HG03520 (cell line): ENCODE measurements around the gene MAPK8IP3.

Experiments used
- ATAC-seq: cut with Tn5 transposase; IDR thresholded peaks from one replicate; pipeline ENCODE4 v1.9.1; 2021; ENCODE audit warnings: mild to moderate bottlenecking, moderate library complexity; ENCODE audit not compliant: unreplicated experiment

MAPK8IP3 gene

DNA sequence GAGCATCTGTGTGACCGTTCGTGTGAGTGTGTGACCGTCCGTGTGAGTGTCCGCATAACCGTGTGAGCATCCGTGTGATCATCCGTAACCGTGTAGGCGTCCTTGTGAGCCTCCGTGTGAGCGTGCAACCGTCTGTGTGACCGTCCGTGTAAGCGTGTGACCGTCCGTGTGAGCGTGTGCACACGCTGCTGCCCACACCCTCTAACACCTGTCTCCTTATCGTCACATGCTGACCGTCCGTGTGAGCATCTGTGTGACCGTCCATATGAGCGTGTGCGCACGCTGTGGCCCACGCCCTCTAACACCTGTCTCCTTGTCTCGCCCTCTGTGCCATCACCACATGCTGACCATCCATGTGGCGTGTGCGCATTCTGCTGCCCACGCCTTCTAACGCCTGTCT is 34.2 kb downstream of the MAPK8IP3 start:
- ATAC-seq, result no peak

- no peak for ATAC-seq
These were observed 34.9 kb downstream of the MAPK8IP3 start for GRCh38 chr16:1740781-1741490.

GRCh38 chr16:1741553-1742165 is 35.7 kb downstream of the MAPK8IP3 start:
- no peak for ATAC-seq

DNA sequence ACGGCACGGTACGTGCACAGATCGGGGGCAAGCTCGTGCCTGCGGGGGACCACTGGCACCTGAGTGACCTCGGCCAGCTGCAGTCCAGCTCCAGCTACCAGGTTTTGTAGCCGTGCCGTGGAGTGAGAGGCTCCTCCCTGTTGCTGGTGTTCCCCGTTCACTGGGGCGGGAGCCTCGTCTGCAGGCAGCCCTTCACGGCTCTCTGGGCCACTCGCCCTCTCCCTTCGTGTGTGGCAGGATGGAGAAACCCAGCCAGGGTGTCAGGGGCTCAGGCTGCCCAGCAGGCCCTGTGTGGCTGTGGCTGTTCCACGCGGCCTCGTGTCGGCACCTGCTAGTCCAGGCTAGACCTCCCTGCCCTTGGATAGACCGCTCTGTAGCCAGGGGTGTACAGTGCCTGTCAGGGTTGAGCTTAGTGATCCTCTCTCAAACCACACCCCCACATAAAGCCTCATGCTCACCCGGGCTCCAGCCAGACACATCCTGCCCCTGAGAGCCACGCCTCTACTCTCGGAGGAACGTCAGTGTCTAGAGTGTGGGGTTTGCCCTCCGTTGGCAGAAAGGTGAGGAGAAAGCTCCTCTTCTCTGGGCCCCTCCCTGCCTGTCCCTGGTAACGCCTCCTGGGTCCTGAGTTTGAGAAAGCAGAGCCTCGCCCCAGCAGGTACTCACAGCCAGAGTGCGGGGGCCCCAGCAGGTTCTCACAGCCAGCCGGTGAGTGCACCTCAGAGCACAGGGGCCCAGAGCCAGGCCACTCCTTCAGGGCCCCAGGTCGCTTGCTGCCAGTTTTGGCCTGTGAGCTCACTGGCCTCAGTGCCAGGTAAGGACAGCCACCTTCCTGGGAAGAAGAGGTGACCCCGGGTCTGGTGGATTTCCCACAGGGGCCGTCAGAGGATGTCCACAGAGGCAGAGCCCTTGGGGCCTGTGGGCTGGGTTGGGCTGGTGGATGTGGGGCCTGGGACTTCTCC is 37.7 kb downstream of the MAPK8IP3 start:
- ATAC-seq, result no peak

- ATAC-seq, result no peak
These were observed 38.4 kb downstream of the MAPK8IP3 start for GRCh38 chr16:1744338-1744840.

GRCh38 chr16:1745181-1745899 is 39.3 kb downstream of the MAPK8IP3 start:
- ATAC-seq, result no peak

- no peak for ATAC-seq
These were observed 40.1 kb downstream of the MAPK8IP3 start for GRCh38 chr16:1745900-1746692.

- ATAC-seq, result no peak
These were observed 40.7 kb downstream of the MAPK8IP3 start for GRCh38 chr16:1746693-1747195.

DNA sequence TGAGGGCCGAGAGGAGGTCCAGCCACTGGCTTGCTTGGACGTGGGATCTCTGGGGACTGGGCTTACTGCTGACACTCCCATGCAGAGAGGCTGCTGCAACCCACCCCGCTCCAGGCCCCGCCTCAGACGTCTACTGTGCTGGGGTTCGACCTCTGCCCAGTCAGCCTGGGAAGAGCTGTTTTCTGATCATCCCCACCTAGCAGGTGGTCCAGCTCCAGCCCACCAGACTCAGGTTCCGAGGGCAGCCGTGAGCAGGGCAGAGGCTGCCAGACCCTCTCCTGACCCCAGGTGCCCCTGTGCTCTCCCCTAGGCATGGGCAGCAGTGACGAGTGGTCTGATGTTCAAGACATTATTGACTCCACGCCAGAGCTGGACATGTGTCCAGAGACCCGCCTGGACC is 41.9 kb downstream of the MAPK8IP3 start:
- no peak for ATAC-seq

GRCh38 chr16:1749152-1750117 is 43.4 kb downstream of the MAPK8IP3 start:
- ATAC-seq, result no peak

GRCh38 chr16:1751946-1752345 is 46.0 kb downstream of the MAPK8IP3 start:
- no peak for ATAC-seq

DNA sequence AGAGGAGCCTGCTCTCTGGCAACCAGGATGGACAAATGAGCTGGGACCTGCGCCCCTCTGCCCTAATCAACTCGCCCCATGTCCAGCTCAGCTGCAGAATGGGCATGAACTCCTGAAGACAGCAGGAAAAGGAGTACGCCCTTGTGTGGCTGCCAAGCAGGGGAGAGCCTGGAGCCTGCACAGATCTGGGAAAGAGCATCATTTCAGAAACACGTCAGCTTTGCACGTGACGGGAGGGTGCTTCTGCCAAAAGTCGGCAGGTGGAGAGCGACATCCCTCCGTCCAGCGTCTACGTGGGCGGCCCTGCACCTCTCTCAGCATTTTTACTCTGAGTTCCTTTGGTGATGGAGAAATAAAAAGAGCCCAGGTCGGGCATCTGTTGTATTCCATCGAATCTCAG is 46.9 kb downstream of the MAPK8IP3 start:
- no peak for ATAC-seq

DNA sequence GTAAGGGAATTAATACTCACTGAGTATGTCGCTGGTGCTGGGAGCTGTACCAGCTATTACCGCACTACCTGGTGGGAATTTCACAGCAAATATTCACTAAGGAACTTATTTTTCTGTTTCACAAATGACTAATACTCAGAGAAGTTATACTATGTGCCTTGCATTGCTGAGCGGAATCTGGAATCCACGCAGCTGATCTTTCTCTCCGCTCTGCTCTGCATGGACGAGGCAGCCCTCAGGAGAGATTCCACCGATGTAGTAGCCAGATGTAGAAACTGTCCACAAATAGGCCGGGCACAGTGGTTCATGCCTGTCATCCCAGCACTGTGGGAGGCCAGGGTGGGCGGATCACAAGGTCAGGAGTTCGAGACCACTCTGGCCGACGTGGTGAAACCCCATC is 48.2 kb downstream of the MAPK8IP3 start:
- no peak for ATAC-seq

DNA sequence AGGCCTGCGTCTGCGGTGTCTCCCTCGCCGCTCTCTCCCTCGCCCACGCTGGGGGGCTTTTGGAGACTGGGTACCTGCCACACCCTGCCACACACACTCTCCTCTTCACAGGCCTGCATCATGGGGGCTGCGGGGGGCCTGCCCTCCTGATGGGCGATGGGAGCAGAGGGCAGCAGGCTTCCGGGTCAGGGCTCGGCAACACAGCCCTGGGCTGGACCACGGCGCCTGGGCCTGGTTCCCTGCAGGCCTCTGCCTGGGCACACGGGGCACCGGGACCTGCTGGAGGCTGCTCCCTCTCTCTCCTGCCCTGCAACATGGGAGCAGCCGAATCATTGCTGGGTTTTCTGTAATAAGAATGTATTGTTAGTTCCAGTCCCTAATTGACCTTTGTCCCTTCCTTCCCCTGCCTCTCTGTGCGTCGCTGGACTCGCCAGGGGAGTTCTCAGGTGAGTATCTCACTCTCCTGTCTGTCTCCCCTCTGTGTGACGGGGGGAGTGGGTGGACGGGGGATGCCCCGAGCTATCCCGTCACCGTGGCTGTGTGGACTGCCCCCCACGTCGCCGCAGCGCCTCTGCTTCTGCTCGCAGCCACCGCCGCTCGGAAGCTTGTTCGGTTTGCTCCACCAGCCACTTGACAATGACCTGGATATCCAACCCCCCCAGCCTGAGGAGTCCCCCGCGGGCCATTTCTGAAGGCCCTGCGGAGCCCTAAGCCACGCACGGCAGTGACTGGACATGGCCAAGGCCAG is 51.9 kb downstream of the MAPK8IP3 start:
- ATAC-seq, result no peak

DNA sequence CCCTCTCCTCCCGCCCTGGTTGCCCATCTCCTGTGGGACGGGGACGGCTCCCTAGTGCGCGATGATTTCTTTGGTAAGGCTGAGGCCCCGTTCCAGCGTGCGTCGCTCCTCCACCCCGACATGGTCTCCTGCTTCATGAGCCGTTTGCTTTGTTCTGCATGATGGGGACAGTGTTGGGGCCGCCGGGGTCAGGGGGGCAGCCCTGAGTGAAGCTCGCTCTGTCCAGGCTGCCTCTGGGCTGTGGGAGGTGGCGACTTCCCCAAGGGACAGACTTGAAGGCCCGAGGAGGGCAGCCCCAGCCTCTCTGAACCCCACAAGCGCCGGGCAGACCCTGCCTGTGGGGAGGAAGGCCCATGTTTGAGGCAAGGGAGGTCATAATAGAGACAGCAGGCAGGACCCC is 52.9 kb downstream of the MAPK8IP3 start:
- no peak for ATAC-seq

GRCh38 chr16:1759511-1759910 is 53.5 kb downstream of the MAPK8IP3 start:
- ATAC-seq, result no peak

GRCh38 chr16:1760911-1761310 is 54.9 kb downstream of the MAPK8IP3 start:
- ATAC-seq, result no peak

DNA sequence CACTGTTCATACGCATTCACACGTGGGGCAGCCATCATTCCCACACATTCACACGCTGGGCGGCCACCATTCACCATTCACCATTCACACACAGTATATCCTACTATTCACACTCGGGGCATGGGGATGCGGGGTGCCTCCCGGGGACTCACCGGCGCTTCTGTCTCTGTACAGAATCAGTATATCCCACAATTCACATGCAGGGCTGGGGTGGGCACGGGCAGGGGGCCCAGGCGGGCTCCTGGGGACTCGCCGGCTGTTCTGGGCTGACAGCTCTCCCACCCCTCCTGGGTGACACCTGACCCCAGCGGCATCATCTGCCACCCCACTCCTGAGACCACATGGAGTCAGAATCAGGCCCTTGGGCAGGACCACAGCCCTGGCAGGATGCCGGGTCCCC is 55.8 kb downstream of the MAPK8IP3 start:
- no peak for ATAC-seq
